ENCODE data around the gene PDCD6IP. TPM values are rescaled to one million over a fixed set of nuclear protein-coding genes. Genes with fewer than 3 reads are reported as not detected.
"Not testable (repeated sequence)": the region's sequence is repeated elsewhere in the genome, so short reads cannot be mapped to it uniquely, and the experiment has no call there.

PDCD6IP gene
- total and polyA plus RNA-seq, 8 donors: 15.1 to 130 (median 79.0) TPM

DNA sequence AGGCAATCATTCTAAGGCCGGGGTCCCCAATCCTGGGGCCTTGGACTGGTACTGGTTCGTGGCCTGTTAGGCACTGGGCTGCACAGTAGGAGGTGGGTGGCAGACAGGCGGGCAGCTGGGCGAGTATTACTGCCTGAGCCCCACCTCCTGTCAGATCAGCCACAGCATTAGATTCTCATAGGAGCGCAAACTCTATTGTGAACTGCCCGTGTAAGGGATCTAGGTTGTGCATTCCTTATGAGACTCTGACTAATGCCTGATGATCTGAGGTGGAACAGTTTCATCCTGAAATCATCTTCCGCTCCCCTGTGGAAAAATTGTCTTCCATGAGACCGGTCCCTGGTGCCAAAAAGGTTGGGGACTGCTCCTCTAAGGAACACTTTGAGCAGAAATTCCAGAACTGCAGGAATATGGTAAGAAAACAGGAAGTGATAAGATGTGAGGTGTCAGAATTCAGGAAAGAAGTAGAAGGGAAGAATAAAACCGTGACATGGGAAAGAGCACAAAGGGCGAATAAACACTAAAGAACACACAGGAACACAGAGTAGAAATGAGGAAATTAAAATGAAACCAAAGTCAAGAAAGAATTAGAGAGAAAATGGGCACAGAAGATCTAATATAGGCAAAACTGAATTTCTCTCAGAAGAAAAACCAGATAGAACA is 57.6 kb downstream of the PDCD6IP start:
- no peak for FAIRE-seq
- WGBS, 2 donors: 78 to 85% methylated on average over 10 of the region's 10 CpGs
- peaks cover 0 to 6% (median 0%) of the 10 kb centered on the region in 3 donors for H3K4me1 ChIP-seq
- no peaks in the 10 kb centered on the region for H3K9me3 ChIP-seq
- TF ChIP-seq, protein P1, sequence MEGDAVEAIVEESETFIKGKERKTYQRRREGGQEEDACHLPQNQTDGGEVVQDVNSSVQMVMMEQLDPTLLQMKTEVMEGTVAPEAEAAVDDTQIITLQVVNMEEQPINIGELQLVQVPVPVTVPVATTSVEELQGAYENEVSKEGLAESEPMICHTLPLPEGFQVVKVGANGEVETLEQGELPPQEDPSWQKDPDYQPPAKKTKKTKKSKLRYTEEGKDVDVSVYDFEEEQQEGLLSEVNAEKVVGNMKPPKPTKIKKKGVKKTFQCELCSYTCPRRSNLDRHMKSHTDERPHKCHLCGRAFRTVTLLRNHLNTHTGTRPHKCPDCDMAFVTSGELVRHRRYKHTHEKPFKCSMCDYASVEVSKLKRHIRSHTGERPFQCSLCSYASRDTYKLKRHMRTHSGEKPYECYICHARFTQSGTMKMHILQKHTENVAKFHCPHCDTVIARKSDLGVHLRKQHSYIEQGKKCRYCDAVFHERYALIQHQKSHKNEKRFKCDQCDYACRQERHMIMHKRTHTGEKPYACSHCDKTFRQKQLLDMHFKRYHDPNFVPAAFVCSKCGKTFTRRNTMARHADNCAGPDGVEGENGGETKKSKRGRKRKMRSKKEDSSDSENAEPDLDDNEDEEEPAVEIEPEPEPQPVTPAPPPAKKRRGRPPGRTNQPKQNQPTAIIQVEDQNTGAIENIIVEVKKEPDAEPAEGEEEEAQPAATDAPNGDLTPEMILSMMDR (IDR thresholded peaks at IDR 0.05): no peak
- no peaks in the 10 kb centered on the region for H3K27me3 ChIP-seq
- peaks cover 0 to 9% (median 0%) of the 10 kb centered on the region in 3 donors for H3K36me3 ChIP-seq
- H3K27ac ChIP-seq: peak overlapping the region in 1 of 4 donors; percentile 42
- ATAC-seq: no peak
- H3K4me3 ChIP-seq: no peak overlapping the region
- intact Hi-C loops (cut with DNase I): no loop called here
- DNase-seq: no peak

DNA sequence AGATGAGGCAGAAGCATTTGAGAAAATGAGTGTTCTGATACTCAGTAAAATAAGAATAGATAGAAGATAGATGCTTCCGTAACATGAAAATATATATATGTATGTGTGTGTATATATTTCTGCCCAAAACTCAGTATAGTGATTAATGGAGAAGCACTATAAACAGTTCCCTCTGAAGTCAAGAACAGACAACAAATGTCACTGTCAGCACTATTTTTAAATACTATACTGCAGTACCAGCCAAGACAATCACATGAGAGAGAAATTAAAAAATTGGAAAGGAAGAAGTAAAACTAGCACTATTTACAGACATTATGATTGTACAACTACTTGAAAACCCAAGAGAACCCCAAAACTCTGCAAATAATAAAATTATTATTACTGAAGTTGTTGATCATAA is 59.3 kb downstream of the PDCD6IP start:
- H3K4me1 ChIP-seq; DNase-seq; FAIRE-seq; H3K9me3 ChIP-seq; intact Hi-C loops (cut with DNase I); H3K27me3 ChIP-seq; ATAC-seq; H3K4me3 ChIP-seq; H3K27ac ChIP-seq: not testable (repeated sequence)
- WGBS, 2 donors: 97 to 100% methylated on average over 1 of the region's 1 CpG
- H3K36me3 ChIP-seq: peaks cover 0 to 16% (median 0%) of the 10 kb centered on the region in 3 donors

DNA sequence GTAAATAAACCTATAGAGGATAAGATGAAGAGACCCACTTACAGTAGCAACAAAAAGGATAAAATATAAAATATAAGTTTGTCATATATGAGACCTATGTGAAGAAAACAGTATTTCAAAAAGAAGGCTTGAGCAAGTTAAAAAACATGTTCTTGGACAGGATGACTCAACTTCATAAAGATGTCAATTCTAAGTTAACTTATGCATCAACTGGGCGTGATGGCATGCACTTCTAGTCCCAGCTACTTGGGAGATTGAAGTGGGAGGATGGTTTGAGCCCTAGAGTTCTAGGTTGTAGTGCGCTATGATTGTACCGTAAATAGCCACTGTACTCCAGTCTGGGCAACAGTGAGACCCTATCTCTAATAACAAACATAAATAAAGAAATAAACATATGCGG is 59.7 kb downstream of the PDCD6IP start:
- no peaks in the 10 kb centered on the region for H3K9me3 ChIP-seq
- H3K36me3 ChIP-seq: peaks cover 0 to 16% (median 0%) of the 10 kb centered on the region in 3 donors
- no peaks in the 10 kb centered on the region for H3K27me3 ChIP-seq
- WGBS, 2 donors: 97 to 98% methylated on average over 4 of the region's 4 CpGs
- DNase-seq: no peak
- TF ChIP-seq, protein P1 (IDR thresholded peaks at IDR 0.05): no peak
- no peak overlapping the region for H3K27ac ChIP-seq
- H3K4me3 ChIP-seq: no peak overlapping the region
- no peak for ATAC-seq
- peaks cover 0 to 6% (median 0%) of the 10 kb centered on the region in 3 donors for H3K4me1 ChIP-seq
- peak; percentile 98 for FAIRE-seq
- intact Hi-C loops (cut with DNase I): no loop called here

DNA sequence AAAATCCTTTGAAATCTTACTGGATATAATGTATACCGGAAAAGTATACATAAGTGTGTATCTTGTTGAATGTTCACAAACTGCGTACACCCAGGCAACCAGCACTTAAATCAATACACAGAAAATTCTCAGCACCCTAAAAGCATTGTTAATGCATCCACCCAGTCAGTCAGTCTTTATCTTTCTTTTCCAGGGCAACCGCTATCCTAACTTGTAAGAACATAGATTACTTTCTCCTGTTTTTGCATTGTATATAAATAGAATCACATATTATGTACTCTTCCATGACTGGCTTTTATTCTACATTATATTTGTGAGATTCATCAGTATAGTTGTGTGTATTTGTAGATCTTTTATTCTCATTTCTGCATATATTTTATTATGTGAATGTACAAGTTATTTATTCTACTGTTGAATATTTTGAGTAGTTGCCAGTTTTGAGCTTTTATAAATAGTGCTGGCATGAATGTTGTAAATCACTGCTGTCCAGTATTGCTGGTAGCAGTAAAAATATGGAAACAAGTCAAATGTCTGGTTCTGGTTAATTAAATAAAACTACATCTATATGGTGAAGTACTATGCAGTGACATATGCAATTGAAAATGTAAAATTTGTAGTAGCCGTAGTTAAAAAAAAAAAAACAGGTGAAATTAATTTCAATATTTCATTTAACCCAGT is 62.1 kb downstream of the PDCD6IP start:
- TF ChIP-seq, protein P1 (IDR thresholded peaks at IDR 0.05): no peak
- Histone ChIP-seq H3K36me3 (peaks cover 0 to 30% (median 0%) of the 10 kb centered on the region in 3 donors), H3K9me3 (no peaks in the 10 kb centered on the region), H3K27ac (no peak overlapping the region), H3K27me3 (no peaks in the 10 kb centered on the region), H3K4me1 (no peaks in the 10 kb centered on the region), H3K4me3 (no peak overlapping the region)
- no peak for FAIRE-seq
- WGBS, 2 donors: 77 to 81% methylated on average over 4 of the region's 4 CpGs
- no peak for ATAC-seq
- intact Hi-C loops (cut with DNase I): no loop called here
- no peak for DNase-seq

DNA sequence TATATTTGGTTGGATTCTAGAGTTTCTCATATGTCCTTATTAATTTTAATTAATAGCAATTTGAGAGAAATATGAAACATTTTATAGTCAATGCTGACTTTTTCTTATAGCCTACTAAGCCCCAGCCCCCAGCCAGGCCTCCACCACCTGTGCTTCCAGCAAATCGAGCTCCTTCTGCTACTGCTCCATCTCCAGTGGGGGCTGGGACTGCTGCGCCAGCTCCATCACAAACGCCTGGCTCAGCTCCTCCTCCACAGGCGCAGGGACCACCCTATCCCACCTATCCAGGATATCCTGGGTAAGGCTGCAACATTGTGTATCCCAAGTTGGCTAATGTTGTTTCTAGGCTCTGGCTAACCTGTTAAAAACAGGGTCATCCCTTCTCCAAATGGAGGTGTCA is 66.7 kb downstream of the PDCD6IP start:
- TF ChIP-seq, protein P1 (IDR thresholded peaks at IDR 0.05): no peak
- H3K36me3 ChIP-seq: peaks cover 0 to 34% (median 7%) of the 10 kb centered on the region in 3 donors

More for the DNA sequence above, 66.7 kb downstream of the PDCD6IP start:
- WGBS, 2 donors: 90% methylated on average over 4 of the region's 4 CpGs
- no peak for FAIRE-seq
- no peaks in the 10 kb centered on the region for H3K9me3 ChIP-seq
- no peaks in the 10 kb centered on the region for H3K27me3 ChIP-seq
- no peak overlapping the region for H3K27ac ChIP-seq
- DNase-seq: no peak
- H3K4me3 ChIP-seq: no peak overlapping the region
- no peaks in the 10 kb centered on the region for H3K4me1 ChIP-seq
- ATAC-seq: no peak
- intact Hi-C loops (cut with DNase I): no loop called here
